Muscle of leg (tissue), 11 donors: ENCODE data around the gene KCNC1. TPM values are rescaled to one million over a fixed set of nuclear protein-coding genes. Genes with fewer than 3 reads are reported as not detected.

Source experiments
- DNase-seq: peaks from one replicate; pipeline ENCODE4 v3.0.0; 2013
- H3K27ac ChIP-seq: one replicate; pipeline ENCODE4 v1.5.1; 2013; ENCODE audit warnings: mild to moderate bottlenecking, low read length, control low read depth
- H3K27me3 ChIP-seq: one replicate; pipeline ENCODE4 v1.6.1; 2013; ENCODE audit warnings: low read length; ENCODE audit not compliant: control insufficient read depth, insufficient read depth
- H3K36me3 ChIP-seq: one replicate; pipeline ENCODE4 v1.6.1; 2013; ENCODE audit warnings: low read length; ENCODE audit not compliant: control insufficient read depth, insufficient read depth
- H3K4me1 ChIP-seq: one replicate; pipeline ENCODE4 v1.6.1; 2013; ENCODE audit warnings: low read length; ENCODE audit not compliant: control insufficient read depth, insufficient read depth
- H3K4me3 ChIP-seq: one replicate; pipeline ENCODE4 v1.5.1; 2013; ENCODE audit warnings: low read length, control low read depth
- H3K9me3 ChIP-seq: replicated peaks from 2 replicates; pipeline ENCODE4 v1.6.1; 2013; ENCODE audit warnings: low read depth, low read length; ENCODE audit not compliant: control insufficient read depth
- WGBS: methylation state at CpG from one replicate; pipeline ENCODE4 v1.1.5; 2013; ENCODE audit warnings: missing lambda C conversion rate; ENCODE audit not compliant: insufficient coverage; 5-methylcytosine and 5-hydroxymethylcytosine counted together
- polyA plus RNA-seq, 8 donors: library from polyadenylated mRNA; unstranded; fragments of 120-200 nt; gene quantifications; one replicate each; pipeline versions ENCODE4 v1.2.1 to v1.2.3, GENCODE V29; 2013; ENCODE audit warnings: inconsistent platforms in 1 of 8, low replicate concordance in 1 of 8; ENCODE audit not compliant: insufficient read length in 8 of 8, insufficient read depth in 1 of 8
- total RNA-seq: library from RNA; stranded (reverse); fragments of 120-200 nt; gene quantifications from one replicate; pipeline ENCODE4 v1.2.4, GENCODE V29; 2013

Gene KCNC1
- total and polyA plus RNA-seq, 9 donors = 0.18 to 2.1 (median 1.00) TPM

DNA sequence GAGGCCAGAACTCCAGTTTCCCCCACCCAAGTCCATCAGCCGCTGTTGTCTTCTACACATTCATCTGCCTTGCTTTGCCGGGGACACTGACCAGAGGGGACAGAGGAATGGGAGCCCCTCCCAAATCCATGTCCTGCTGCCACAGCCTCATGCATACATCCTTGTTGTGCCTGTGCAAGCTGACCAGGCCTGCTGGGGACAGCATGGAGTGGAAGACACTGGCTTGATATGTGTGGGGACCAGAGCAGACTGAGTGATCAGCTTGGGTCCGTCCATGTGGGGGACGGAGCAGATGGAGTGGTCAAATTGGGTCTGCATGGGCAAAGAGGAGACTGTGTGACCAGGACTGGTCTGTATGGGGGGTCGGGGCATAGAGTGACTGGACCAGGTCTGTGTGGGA, 43.8 kb downstream of the KCNC1 start:
- no peak for DNase-seq
- Histone ChIP-seq H3K27me3 (no peaks in the 10 kb centered on the region), H3K27ac (no peak overlapping the region), H3K4me1 (no peaks in the 10 kb centered on the region), H3K36me3 (no peaks in the 10 kb centered on the region), H3K4me3 (no peak overlapping the region), H3K9me3 (no peaks in the 10 kb centered on the region)
- WGBS = 88% methylated on average over 3 of the region's 5 CpGs

DNA sequence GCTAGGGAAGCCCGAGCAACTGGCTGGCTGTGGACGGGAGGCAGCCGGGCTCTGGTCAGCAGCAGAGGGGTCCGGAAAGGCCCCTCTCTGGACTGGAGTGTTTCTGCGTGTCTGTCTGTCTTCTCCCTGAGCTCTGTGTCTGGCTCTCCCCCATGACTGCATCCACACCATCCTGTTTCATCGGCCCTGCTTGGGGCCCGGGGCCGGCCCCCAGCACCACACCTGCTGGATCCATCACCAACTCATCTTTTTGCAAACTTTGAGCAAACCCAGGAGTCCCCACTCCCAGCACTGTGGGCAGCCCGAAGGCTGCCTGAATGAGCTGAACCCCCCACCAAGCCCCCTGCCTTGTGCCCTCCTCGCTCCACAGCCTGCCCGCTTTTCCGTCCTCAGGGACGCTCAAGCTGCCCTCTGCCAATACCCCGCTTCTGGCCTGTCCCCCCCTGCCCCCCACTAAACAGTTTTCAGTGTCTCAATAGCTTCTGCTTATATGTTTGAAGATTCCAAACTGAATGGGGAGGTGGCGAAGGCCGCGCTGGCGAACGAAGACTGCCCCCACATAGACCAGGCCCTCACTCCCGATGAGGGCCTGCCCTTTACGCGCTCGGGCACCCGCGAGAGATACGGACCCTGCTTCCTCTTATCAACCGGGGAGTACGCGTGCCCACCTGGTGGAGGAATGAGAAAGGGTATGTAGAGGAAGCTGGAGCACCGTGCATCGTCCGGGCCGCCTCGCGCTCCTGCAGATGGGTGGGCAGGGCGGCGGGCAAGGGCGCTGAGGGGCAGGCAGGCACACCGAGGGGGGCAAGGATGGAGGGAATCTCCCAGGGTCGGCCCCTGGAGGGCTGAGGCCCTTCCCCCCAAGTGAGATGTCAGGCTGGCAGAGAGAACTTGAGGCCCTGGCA, 44.6 kb downstream of the KCNC1 start:
- no peak for DNase-seq
- Histone ChIP-seq H3K4me3 (no peak overlapping the region), H3K27ac (no peak overlapping the region), H3K9me3 (no peaks in the 10 kb centered on the region), H3K27me3 (no peaks in the 10 kb centered on the region), H3K36me3 (no peaks in the 10 kb centered on the region), H3K4me1 (no peaks in the 10 kb centered on the region)
- 88% methylated on average over 32 of the region's 40 CpGs for WGBS

DNA sequence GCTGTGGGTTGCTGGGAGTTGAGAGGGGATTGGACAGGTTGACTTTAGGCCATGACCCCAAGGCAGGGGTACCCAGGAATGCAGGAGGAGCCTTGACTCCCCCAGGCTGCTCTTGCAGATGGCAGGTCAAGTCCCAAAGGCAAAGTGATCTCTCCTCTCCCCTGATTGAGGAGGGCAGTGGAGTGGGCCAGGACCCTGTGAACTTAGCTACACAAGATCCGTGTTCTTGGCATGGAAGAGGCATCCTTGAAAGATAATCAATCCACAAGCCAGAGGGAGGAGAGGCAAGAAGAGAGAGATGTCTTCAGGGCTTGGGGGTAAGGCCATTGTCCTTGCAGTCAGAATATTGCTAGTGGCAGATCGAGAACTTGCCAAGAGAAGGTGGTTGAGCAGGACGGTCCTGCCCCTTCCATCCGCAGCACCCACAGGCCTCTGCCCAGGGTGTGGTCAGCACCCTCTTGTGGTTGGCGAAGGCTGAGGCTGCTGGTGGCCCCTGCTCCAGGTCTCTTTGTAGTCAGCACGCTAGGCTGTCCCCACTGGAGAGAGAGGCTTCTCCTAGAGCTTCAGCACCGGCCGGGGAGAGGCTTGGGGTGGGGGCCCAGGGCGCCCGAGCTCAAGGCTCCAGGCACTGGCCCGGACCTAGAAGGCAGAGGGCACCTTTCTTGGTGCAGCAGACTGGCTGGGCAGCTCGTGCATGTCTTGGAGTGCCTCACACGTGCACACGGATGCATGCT, 45.4 kb downstream of the KCNC1 start:
- DNase-seq = no peak
- Histone ChIP-seq H3K36me3 (no peaks in the 10 kb centered on the region), H3K4me1 (no peaks in the 10 kb centered on the region), H3K27ac (no peak overlapping the region), H3K9me3 (no peaks in the 10 kb centered on the region), H3K27me3 (no peaks in the 10 kb centered on the region), H3K4me3 (no peak overlapping the region)
- 88% methylated on average over 13 of the region's 14 CpGs for WGBS

DNA sequence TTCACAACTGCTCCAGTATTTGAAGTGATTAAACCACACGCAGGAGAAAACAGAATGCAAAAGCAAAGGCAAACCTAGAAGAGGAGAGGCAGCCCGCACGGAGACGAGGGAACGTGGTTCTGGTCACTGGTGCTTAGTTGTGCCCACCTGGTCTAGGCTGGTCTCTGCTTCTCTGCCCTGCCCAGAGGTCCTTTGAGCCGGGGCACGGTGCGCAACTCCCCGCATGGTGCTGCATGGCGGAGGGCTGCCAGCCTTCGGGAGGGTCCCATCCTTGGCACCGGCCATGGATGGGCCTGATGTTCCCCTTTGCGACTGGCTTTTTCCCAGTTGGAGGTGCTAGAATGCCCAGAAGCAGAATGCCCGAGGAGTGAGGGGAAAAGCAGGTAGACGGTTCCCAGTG, 46.1 kb downstream of the KCNC1 start:
- Histone ChIP-seq H3K27me3 (no peaks in the 10 kb centered on the region), H3K4me1 (no peaks in the 10 kb centered on the region), H3K9me3 (no peaks in the 10 kb centered on the region), H3K36me3 (no peaks in the 10 kb centered on the region), H3K27ac (no peak overlapping the region), H3K4me3 (no peak overlapping the region)
- 88% methylated on average over 15 of the region's 15 CpGs for WGBS
- no peak for DNase-seq

DNA sequence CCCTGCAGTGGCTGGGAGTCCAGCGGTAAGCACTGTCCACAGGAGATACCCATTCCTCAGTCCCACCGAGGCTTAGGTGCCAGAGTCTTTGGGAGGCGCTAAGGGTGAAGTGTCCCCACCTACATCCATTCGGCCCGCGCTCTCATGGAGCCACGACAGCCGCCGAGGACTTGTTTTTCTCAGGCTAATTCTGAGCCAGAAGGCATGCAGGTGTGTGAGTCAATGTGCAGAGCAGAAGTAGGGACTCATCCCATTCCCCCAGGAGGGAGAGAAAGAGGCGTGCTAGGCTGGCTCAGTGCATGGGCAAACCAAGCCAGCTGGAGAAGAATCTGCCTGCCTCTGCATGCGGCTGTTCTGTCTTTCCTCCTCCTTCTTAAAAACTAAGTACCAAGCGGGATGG, 46.6 kb downstream of the KCNC1 start:
- DNase-seq = no peak
- H3K4me3 ChIP-seq = no peak overlapping the region
- no peaks in the 10 kb centered on the region for H3K27me3 ChIP-seq
- no peaks in the 10 kb centered on the region for H3K4me1 ChIP-seq
- H3K36me3 ChIP-seq = no peaks in the 10 kb centered on the region
- WGBS = 83% methylated on average over 1 of the region's 12 CpGs
- no peak overlapping the region for H3K27ac ChIP-seq
- no peaks in the 10 kb centered on the region for H3K9me3 ChIP-seq

DNA sequence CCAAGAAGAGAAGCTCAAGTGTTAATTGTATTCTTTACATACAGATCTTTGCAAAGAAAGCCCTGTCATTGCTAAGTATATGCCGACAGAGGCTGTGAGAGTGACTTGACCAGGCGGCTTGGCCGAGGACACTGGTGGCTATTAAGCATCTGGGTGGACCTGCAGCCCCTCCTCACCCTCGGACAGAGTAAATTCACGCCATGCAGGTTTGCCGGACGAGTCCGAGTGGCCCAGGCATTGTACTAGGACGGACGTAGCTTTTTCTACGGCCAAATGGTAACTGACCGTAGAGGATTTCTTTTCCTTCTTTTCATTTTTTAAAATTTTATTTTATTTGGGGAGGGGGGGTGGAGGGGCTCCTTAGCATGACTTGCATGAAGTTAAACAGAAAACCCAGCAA, 47.0 kb downstream of the KCNC1 start:
- no peak overlapping the region for H3K4me3 ChIP-seq
- no peaks in the 10 kb centered on the region for H3K9me3 ChIP-seq
- 73% methylated on average over 7 of the region's 12 CpGs for WGBS
- H3K36me3 ChIP-seq = no peaks in the 10 kb centered on the region
- DNase-seq = no peak
- no peak overlapping the region for H3K27ac ChIP-seq
- H3K27me3 ChIP-seq = no peaks in the 10 kb centered on the region
- no peaks in the 10 kb centered on the region for H3K4me1 ChIP-seq

DNA sequence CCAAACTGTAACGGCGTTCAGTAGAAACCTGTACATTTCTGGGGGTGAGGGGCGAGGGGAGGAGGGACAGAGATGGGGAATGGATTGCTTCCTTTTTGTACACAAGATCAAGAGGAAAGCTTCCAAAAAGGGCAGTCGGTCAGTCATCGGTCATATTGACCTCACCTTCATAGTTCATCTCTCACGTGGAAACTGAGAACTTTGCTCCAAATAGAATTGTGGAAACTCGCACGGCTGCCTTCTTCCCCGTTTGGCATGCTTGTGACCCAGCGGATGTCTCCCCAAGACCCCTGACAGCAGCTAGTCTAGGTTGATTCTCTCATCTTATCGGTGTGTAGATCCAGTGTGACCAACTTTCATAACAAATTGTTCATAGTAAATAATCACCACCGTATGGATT, 47.6 kb downstream of the KCNC1 start:
- H3K27me3 ChIP-seq = no peaks in the 10 kb centered on the region
- DNase-seq = no peak
- WGBS = 80% methylated on average over 9 of the region's 12 CpGs
- no peaks in the 10 kb centered on the region for H3K9me3 ChIP-seq
- H3K36me3 ChIP-seq = no peaks in the 10 kb centered on the region
- H3K4me3 ChIP-seq = no peak overlapping the region
- H3K4me1 ChIP-seq = no peaks in the 10 kb centered on the region
- H3K27ac ChIP-seq = no peak overlapping the region

DNA sequence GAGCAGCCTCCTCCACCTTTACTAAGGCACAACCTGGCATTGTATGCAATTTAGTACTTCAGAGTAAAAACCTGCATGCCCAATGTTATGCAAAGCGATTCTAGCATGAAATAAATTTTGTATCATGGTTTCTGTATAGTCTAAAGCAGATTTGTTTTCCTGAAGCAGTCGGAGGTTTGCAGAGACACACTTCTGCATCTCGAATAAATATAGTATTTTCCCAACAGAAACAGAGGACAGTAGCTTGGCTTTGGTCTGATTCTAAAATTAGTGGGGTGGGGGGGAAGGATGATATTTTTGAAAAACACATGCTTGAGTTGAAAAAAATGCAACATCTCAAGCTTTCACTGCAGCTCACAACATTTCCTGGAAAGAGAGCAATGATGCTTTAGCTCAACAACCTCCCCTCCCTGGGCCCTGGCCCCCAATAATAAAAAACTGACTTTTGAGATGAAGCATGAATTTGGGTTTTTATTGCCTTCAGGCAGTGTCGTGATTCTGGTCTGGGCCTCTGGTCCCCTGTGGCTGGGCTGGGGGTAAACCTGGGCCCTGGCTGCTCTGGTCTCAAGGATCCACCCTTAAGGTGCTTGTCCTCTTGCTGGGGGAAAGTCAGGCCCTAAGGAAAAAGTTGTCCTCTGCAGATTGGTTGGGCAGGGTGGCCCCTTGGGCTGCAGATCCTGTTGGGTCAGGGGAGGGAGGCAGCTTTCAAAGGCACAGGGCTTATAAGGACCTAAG, 48.2 kb downstream of the KCNC1 start:
- Histone ChIP-seq H3K4me1 (no peaks in the 10 kb centered on the region), H3K27ac (no peak overlapping the region), H3K4me3 (no peak overlapping the region), H3K36me3 (no peaks in the 10 kb centered on the region), H3K9me3 (no peaks in the 10 kb centered on the region), H3K27me3 (no peaks in the 10 kb centered on the region)
- DNase-seq = no peak
- 20% methylated on average over 1 of the region's 4 CpGs for WGBS

DNA sequence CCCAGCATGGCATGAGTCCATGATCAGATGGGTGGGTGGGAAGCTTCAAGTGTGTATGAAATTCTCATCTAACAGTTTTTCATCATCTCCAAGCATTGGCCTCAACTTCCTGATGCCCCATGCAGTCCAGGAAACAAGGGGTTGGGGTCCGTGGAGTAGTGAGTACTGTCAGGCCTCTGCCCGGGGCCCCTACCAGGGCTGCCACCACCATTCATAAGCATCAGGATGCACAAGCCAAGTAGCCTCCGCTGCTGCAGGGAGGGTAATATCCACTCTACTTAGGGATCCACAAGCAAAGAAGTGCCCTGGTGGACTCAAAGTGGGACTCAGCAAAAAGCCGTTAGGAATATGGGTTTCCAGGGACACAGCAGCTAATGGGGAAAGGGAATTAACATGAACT, 49.3 kb downstream of the KCNC1 start:
- no peaks in the 10 kb centered on the region for H3K36me3 ChIP-seq
- no peak overlapping the region for H3K4me3 ChIP-seq
- no peaks in the 10 kb centered on the region for H3K27me3 ChIP-seq
- WGBS = no CpG with 5 or more reads among the region's 4 CpGs
- no peak for DNase-seq
- H3K9me3 ChIP-seq = no peaks in the 10 kb centered on the region
- H3K27ac ChIP-seq = no peak overlapping the region
- no peaks in the 10 kb centered on the region for H3K4me1 ChIP-seq
